Astrocyte of the cerebellum (primary cell): ENCODE results near the gene SRP14.
"Not testable (repeated sequence)": the region's sequence is repeated elsewhere in the genome, so short reads cannot be mapped to it uniquely, and the experiment has no call there.

ENCODE experiments used
- DNase-seq: peaks from one replicate; pipeline ENCODE4 v3.0.0-alpha.2; 2011; ENCODE audit warnings: low read depth
- H3K4me3 ChIP-seq: 2 replicates; pipeline ENCODE4 v1.5.1; 2011; ENCODE audit warnings: mild to moderate bottlenecking, low read depth, low read length, moderate library complexity
- CTCF ChIP-seq: IDR thresholded peaks from 2 replicates; pipeline ENCODE4 v1.5.1; 2012; ENCODE audit warnings: low read length, low read depth, moderate library complexity, mild to moderate bottlenecking; ENCODE audit errors: missing control alignments
- in situ Hi-C: cut with HindIII; loops from 2 replicates; pipeline ENCODE4 v1.10.0; 2017; ENCODE audit warnings: low sequenced_read_pairs

The SRP14 gene

DNA sequence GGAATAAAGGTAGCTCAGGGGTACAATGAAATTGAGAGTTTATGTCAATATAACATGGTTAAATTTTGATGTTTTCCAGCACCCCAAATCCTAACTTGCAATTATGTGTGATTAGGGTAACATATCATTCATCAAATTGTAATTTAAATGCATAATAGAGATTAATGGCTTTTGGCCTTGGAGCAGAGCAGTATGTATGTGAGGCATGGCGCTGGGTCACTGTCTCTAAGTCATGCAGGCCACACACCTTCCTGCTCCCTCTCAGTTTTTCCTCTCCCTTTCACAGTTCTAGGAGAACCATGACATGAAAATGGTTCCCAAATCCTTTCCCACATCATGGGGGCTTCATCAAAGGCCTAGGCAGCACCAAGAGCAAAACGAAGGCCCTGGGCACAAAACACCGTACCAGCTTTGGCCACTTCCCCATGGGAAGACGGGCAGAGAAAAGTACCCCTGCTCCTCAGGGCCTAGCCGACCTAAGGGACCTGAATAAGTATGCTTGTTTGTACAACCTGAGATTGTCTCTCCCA lies 3.9 kb upstream of the SRP14 start:
- no peak for TF ChIP-seq CTCF
- in situ Hi-C loops: no loop called here
- DNase-seq: no peak
- no peak overlapping the region for H3K4me3 ChIP-seq

- in situ Hi-C loops: no loop called here
- H3K4me3 ChIP-seq: no peak overlapping the region
- no peak for DNase-seq
- no peak for TF ChIP-seq CTCF
These were observed 1.8 kb upstream of the SRP14 start for GRCh38 chr15:40040770-40041169.

DNA sequence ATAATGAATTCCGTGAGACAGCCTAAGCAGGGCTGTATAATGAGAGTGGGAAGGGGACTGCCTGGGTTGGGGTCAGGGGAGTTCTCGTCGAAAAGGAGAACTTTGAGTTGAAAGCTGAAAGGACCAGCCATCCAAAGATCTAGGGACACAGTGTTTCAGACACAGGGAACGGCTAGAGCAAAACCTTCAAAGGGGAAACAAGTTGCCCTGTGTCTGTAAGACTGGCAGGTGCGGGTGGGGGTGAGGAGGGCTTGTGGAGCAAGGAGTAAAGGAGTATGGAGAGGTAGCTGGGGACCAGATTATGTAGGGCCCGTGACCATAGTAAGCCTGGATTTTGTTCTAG lies 1.3 kb upstream of the SRP14 start:
- H3K4me3 ChIP-seq: no peak overlapping the region
- no peak for DNase-seq

DNA sequence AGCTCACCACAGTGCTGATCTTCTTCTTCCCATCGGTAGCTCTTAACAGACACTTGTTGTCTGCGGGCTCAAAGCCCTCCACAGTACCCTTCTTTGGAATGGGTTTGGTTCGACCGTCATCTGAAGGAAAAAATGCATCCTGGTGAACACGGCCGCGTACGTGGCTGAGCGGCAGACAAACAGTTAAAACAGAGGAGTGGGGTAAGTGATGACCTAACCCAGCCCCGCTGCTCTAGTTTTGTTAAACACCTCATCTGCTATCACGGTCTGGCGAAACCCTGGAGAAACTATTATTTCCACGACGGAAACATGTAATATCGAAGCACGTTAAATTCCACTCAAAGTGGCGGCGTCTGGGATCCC lies 725 bp downstream of the SRP14 start:
- H3K4me3 ChIP-seq: peak overlapping the region; percentile 94
- in situ Hi-C loops: no loop called here
- no peak for DNase-seq
- TF ChIP-seq CTCF: no peak

More for the DNA sequence above, 1.3 kb upstream of the SRP14 start:
- TF ChIP-seq CTCF: no peak
- in situ Hi-C loops: no loop called here

GRCh38 chr15:40037721-40038120 lies 1.3 kb downstream of the SRP14 start:
- no peak for TF ChIP-seq CTCF
- in situ Hi-C loops: no loop called here
- DNase-seq: no peak
- peak overlapping the region; percentile 94 for H3K4me3 ChIP-seq

DNA sequence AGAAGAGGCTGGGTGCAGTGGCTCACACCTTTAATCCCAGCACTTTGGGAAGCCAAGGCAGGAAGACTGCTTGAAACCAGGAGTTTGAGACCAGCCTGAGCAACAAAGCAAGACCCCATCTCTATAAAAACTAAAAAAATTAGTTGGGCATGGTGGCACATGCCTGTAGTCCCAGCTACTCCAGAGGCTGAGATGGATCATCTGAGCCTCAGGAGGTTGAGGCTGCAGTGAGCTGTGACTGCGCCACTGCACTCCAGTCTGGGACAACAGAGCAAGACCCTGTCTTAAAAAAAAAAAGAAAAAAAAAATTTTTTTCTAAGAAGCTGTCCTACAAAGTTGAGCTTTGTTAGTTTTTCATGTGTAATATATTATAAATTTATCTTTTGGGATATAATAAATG lies 3.8 kb downstream of the SRP14 start:
- in situ Hi-C loops, H3K4me3 ChIP-seq, DNase-seq: not testable (repeated sequence)

- no peak for TF ChIP-seq CTCF
- no peak overlapping the region for H3K4me3 ChIP-seq
- in situ Hi-C loops: no loop called here
- no peak for DNase-seq
These were observed 4.6 kb downstream of the SRP14 start for GRCh38 chr15:40034186-40034946.
